ENCODE data around the gene ENPP3. TPM values are rescaled to one million over a fixed set of nuclear protein-coding genes. Genes with fewer than 3 reads are reported as not detected.
"Not testable (repeated sequence)": the region's sequence is repeated elsewhere in the genome, so short reads cannot be mapped to it uniquely, and the experiment has no call there.

ENPP3 gene
- total RNA-seq, 1 donor from 2014 or later, result under 0.01 TPM

- DNase-seq (ENCODE audit: low read depth, low spot score), result no peak
Observed at GRCh38 chr6:131685266-131685780, 48.2 kb downstream of the ENPP3 start.

- no peak for DNase-seq (ENCODE audit: low read depth, low spot score)
Observed at GRCh38 chr6:131687022-131687421, 49.9 kb downstream of the ENPP3 start.

GRCh38 chr6:131688286-131688685 is 51.2 kb downstream of the ENPP3 start:
- DNase-seq (ENCODE audit: low read depth, low spot score), result no peak

DNA sequence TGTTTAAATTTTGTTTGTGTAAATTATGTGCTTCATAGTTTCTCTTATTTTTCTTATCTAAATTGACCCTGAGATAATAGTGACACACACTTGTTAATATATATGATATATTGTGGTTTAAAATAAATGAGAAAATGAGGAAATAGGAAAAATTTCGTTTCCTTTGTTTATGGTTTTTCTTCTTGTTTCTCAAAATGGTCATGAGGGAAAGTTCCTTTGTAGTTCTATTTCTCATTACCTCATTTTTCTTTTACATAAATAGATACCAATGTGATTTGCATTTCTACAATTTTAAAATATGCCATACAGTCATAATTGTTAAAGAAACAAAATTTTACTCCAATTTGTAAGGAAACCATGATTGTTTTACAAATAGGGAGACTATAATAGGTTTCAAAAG is 54.9 kb downstream of the ENPP3 start:
- DNase-seq (ENCODE audit: low read depth, low spot score), result no peak

DNA sequence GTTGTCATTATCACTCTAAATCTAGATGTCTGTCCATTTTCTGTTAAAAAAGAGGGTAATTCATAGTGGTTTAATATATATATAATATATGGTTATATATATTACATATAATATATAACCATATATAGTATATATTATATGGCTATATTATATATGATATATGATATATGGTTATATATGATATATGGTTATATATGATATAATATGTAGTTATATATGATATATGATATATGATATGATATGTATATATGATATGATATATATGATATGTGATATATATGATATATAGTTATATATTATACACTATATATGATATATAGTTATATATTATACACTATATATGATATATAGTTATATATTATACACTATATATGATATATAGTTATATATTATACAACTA is 55.5 kb downstream of the ENPP3 start:
- DNase-seq (ENCODE audit: low read depth, low spot score), result no peak

GRCh38 chr6:131693384-131693783 is 56.3 kb downstream of the ENPP3 start:
- no peak for DNase-seq (ENCODE audit: low read depth, low spot score)

- peak; percentile 24 for DNase-seq (ENCODE audit: low read depth, low spot score)
Observed at GRCh38 chr6:131694832-131695426, 57.8 kb downstream of the ENPP3 start.

- DNase-seq (ENCODE audit: low read depth, low spot score), result no peak
Observed at GRCh38 chr6:131696956-131697355, 59.9 kb downstream of the ENPP3 start.

- DNase-seq (ENCODE audit: low read depth, low spot score), result not testable (repeated sequence)
Observed at GRCh38 chr6:131700851-131701250, 63.7 kb downstream of the ENPP3 start.

DNA sequence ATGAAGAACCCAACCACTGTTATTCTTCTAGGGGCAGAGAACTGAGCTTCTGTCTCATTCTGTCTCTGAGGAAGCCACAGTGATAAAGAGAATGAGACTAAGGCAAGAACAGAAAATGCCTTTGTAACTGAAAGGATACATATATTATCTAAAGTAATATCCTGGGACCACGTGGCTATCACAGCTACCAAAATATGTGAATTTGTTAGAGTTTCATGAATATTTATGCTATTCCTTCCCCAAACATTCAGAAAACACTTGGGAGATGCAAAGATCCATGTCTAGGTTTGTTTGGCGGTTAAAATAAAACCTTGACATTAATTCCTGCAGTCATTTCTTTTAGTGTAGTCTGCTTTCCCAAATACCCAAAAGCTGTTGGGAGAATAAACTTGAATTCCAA is 66.8 kb downstream of the ENPP3 start:
- DNase-seq (ENCODE audit: low read depth, low spot score), result not testable (repeated sequence)

DNA sequence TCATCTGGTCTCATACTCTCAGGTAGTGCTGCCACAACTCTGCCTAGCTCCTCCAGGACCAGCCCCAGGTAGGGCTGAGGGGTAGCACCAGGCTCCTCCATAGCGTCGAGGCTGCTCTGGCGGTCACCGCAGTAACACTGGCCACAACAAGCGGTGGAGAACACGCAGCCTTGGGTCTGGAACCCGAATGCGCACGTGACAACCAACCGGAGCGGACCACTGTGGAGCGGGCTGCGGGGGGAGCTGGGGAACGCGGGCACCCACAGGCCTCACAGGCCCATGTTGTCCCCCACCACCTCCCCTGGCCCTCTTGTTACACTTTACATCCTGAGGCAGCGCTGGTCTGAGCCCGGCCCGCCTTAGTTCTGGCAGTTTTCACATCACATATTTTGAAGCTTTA is 73.8 kb downstream of the ENPP3 start, which contains the start of gene CTAGE9:
Gene CTAGE9 (minus strand): TSS at position 101 of the 400 bp plus-strand sequence. CDS start 0 bp downstream, at position 101.
- not testable (repeated sequence) for DNase-seq (ENCODE audit: low read depth, low spot score)

- not testable (repeated sequence) for DNase-seq (ENCODE audit: low read depth, low spot score)
Observed at GRCh38 chr6:131715567-131715966, 78.5 kb downstream of the ENPP3 start.

DNA sequence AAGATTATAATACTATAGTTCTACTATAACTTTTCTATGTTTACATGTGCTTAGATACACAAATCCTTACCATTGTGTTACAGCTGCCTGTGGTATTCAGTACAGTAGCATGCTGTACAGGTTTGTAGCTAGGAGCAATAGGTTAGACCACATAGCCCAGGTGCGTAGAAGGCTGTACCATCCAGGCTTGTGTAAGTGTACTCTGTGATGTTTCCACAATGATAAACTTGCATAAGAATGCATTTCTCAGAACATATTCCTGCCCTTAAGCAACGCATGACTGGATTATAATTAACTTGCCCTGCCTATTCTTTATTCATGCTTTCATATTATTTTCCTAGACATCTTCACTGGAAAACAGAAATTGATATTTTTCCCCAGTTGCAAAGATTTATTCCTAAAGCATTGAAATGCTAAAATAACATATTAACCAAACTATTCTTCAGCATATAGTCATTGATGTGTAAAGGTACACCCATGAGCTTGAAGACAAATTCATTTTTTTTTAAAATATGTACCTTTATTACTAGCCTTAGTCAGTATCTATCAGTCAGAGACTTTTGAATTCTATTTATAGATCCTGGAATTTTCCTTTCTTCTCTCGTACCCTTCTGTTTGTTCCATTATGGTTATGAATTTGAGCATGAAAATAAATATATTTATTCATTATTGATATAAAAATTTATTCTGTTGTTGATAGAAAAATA is 80.9 kb downstream of the ENPP3 start:
- no peak for DNase-seq (ENCODE audit: low read depth, low spot score)

DNA sequence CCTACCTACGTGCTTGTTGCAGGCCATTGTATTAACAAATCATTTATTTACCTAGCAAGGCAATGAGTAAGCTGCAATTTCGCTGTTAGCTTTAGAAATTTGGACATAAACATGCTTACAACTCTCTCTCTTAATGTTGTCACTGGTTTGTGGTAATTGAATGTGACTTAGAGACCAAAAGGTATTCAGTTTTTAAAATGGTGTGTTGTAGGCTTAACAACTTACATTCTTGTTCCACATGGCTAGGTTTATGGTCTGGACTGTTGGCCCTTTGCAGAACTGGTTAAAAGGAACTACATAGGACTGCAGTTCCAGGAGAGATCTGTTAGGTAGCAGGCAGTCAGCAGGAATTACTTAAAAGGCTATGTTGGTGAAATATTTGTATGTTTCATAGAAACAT is 84.1 kb downstream of the ENPP3 start:
- DNase-seq (ENCODE audit: low read depth, low spot score), result no peak

GRCh38 chr6:131724114-131724513 is 87.0 kb downstream of the ENPP3 start:
- no peak for DNase-seq (ENCODE audit: low read depth, low spot score)

GRCh38 chr6:131727467-131727866 is 90.4 kb downstream of the ENPP3 start:
- no peak for DNase-seq (ENCODE audit: low read depth, low spot score)

- DNase-seq (ENCODE audit: low read depth, low spot score), result no peak
Observed at GRCh38 chr6:131727868-131728267, 90.8 kb downstream of the ENPP3 start.

DNA sequence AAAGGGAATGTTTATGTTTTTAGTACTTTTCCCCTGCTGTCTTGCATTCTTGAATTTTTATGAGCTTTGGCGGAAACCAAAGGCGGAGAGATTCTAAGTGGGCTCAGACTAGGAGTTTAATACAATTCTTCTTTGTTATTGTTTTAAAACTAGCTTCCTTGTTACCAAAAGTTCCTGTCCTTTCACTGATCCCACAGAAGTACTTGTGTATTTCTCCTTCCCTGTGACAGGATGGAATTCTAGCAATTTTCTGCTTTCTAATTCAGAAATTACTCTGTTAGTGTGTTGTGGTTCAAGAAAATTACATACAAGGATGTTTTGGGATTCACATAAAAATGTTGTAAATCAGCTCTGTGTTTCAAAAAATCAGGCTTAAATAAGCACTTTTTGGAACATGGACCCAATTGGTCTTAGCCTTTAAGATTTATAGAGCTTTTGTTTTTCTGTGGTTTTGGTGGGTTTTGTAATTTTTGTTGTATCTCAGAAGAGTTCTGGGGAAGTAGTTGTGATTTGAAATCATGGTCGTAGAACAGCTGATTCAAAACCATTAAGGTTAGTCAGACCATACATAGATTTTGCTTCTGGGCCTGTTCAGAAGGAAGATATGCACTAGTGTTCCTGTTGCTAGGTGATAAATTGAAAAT is 91.3 kb downstream of the ENPP3 start:
- DNase-seq (ENCODE audit: low read depth, low spot score), result no peak

GRCh38 chr6:131729550-131729949 is 92.4 kb downstream of the ENPP3 start:
- no peak for DNase-seq (ENCODE audit: low read depth, low spot score)

DNA sequence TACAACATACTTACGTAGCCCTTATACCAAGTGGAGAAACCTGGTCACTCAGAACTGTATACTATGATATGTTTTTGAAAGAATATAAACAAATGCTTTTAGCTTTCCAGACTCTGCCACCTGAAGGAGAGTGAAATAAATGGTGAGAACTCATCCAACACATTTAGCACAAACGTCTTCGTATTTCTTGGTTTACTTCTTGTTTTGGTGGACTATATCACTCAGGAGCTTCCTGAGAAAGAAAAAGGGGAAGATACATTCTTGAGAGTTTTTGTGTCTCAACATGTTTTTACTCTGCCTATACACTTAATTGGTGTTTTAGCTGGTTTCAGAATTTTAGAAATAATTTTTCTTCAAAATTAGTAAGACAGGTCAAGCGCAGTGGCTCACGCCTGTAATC is 93.2 kb downstream of the ENPP3 start:
- no peak for DNase-seq (ENCODE audit: low read depth, low spot score)

GRCh38 chr6:131731224-131731623 is 94.1 kb downstream of the ENPP3 start:
- DNase-seq (ENCODE audit: low read depth, low spot score), result no peak

- no peak for DNase-seq (ENCODE audit: low read depth, low spot score)
Observed at GRCh38 chr6:131733376-131734016, 96.4 kb downstream of the ENPP3 start.

Measured in pulmonary artery endothelial cell (primary cell).